ENCODE data around the gene ANKRD11. TPM values are rescaled to one million over a fixed set of nuclear protein-coding genes. Genes with fewer than 3 reads are reported as not detected.

The ANKRD11 gene
- polyA plus RNA-seq, 3 donors from 2014 or later, result 3.7 to 14.3 (median 8.5) TPM

DNA sequence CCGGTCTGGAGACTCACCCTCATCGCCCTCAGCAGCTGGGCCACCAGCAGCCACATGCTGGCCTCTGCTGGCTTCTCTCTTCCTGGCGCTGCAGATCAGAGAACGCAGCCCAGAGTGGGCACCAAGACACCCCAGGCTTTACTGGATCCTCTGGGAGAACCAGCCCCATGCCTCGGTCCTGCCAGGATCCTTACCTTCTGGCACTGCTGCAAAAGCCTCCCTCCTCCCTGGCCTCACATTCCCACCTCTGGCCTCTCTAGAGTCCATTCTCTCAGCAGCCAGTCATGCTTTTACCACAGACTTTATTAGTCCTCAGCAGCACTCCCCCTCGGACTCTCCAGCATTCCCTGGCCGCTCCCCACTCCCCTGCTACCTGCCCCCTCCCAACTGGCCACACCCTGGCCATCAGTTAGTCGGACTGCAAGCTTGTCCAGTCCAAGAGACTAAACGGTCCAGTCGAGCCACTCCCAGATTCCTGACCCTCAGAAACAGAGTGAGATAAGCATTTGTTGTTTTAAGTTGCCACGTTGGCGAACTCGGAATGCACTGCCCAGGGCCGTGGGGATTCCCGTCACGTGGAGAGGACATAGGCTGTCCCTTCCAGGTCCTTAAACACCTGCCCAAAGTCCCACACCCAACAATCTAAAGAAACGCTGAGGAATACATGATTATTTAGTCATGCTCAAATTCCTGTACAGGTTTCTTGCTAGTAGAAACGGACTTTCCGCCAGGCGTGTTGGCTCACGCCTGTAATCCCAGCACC, 11.9 kb upstream of the ANKRD11 start:
- Mint-ChIP-seq H3K4me1 (peaks cover 25 to 26% of the 10 kb centered on the region in 2 donors), H3K36me3 (no peaks in the 10 kb centered on the region), H3K4me3 (no peak overlapping the region), H3K27me3 (ENCODE audit: low read depth in 3 of 3) (peaks cover 2 to 11% (median 7%) of the 10 kb centered on the region in 3 donors), H3K9me3 (no peaks in the 10 kb centered on the region), H3K27ac (peak overlapping the region in 1 of 6 donors; percentile 67)
- no peak for DNase-seq

DNA sequence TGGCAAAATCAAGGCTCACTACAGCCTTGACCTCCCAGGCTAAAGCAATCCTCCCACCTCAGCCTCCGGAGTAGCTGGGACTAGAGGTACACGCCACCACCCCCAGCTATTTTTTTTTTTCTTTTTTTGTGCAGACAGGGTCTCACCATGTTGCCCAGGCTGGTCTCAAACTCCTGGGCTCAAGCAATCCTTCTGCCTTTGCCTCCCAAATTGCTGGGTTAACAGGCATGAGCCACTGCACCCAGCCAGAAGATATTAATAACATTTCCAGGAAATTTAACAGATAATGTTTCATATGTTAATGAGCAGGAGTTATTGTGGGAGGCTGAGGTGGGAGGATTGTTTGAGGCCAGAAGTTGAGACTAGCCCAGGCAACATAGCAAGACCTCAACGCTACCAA, 9.4 kb upstream of the ANKRD11 start:
- no peak overlapping the region for H3K27ac Mint-ChIP-seq
- H3K4me3 Mint-ChIP-seq, result no peak overlapping the region
- H3K27me3 Mint-ChIP-seq (ENCODE audit: low read depth in 3 of 3), result peaks cover 0 to 2% (median 2%) of the 10 kb centered on the region in 3 donors
- no peaks in the 10 kb centered on the region for H3K9me3 Mint-ChIP-seq
- DNase-seq, result no peak
- H3K4me1 Mint-ChIP-seq, result peaks cover 1 to 5% of the 10 kb centered on the region in 2 donors
- no peaks in the 10 kb centered on the region for H3K36me3 Mint-ChIP-seq

DNA sequence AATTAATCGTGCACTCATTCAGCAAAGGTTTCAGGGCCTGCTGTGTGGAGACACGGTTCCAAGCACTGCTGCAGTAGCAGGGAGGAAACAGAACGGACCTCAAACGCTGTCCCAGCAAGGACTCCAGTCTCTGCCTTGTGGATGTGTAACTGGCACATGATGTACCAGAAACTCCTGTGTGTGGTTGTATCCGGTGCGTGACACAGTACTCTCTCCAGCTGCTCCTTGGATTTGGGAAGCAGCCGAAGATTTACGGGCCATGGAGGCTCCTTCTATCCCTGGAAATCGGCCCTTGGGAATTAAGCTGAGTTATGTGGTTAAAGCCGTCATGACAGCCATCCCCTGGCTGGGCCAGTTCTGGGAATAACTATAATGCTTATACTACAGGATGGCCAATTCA, 8.5 kb upstream of the ANKRD11 start:
- no peaks in the 10 kb centered on the region for H3K36me3 Mint-ChIP-seq
- H3K4me3 Mint-ChIP-seq, result no peak overlapping the region
- peaks cover 0 to 3% (median 0%) of the 10 kb centered on the region in 3 donors for H3K27me3 Mint-ChIP-seq (ENCODE audit: low read depth in 3 of 3)
- no peak for DNase-seq
- H3K9me3 Mint-ChIP-seq, result no peaks in the 10 kb centered on the region
- H3K27ac Mint-ChIP-seq, result no peak overlapping the region
- peaks cover 0 to 5% of the 10 kb centered on the region in 2 donors for H3K4me1 Mint-ChIP-seq

DNA sequence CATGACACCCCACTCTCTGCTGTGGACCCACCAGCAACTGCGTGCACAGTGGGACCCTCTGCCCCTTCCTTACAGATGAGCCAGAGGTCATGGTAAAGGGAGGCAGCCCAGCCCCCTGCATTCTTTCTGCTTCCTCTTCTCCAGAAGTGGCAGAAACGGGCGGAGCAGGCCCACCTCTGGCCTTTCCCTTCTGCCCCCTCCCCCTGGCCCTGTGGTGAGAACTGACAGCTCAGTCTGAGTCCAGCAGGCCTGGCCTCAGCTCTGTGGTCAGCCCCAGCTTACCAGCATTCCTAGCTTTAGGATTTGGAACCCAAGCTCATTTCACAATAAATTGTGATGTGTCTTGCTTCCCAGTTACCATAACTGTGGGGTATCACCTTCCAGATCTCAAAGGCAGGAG, 4.8 kb upstream of the ANKRD11 start:
- no peak for DNase-seq
- Mint-ChIP-seq H3K27ac (peak overlapping the region in 1 of 6 donors; percentile 7), H3K4me1 (peaks cover 27 to 28% of the 10 kb centered on the region in 2 donors), H3K36me3 (no peaks in the 10 kb centered on the region), H3K27me3 (ENCODE audit: low read depth in 3 of 3) (peaks cover 3 to 8% (median 4%) of the 10 kb centered on the region in 3 donors), H3K9me3 (no peaks in the 10 kb centered on the region), H3K4me3 (no peak overlapping the region)

DNA sequence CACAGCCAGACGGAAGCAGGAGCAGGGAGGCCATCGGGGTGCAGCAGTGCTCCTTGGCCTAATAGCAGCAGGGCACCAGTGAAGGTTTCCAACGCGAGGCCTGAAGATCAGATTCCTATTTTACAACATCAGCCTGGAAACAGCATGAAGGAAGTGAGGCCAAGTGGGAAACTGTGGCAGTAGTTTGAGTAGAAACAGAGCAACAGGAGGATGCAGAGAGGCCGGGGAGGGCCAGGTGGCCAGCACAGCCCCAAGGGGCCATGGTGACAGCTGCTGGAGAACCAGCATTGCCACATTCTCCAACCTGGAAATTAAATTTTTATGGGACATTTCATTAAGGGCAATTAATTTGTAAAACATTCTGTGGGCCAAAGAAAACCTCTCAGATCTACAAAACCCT, 3.4 kb upstream of the ANKRD11 start:
- no peak for DNase-seq
- Mint-ChIP-seq H3K27ac (peak overlapping the region in 1 of 6 donors; percentile 60), H3K4me1 (peaks cover 31 to 34% of the 10 kb centered on the region in 2 donors), H3K9me3 (no peaks in the 10 kb centered on the region), H3K4me3 (no peak overlapping the region), H3K36me3 (no peaks in the 10 kb centered on the region), H3K27me3 (ENCODE audit: low read depth in 3 of 3) (peaks cover 10 to 15% (median 10%) of the 10 kb centered on the region in 3 donors)

DNA sequence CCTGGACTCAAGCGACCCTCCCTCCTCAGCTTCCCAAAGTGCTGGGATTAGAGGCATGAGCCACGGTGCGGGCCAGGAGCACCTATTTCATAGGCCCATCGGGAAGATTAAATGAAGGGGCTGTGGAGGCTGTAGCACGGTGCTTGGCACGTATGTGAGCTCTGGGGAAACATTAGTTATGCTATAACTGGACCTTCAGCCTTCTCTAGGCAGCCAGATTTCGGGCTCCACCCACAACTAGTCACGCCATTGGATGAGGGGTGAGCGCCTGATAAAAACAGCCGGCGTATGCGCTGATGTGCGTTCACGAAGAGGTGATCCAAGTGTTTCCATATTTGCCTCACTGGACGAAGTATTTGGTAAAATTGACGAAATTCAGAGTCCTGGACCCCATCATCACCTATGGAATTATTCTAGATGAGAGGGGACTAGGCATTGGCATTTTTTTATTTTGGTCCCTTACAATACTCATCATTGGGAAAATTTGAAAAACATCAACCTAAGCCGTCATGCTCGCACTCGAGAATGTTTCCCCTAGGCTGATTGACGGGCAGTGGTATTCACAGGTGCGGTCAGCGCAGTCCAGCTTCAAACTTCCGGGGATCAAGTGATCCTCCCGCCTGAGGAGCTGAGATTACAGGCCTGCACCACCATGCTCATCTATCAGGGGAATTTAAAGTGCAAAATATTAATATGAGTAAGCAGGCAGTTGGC, 1.8 kb upstream of the ANKRD11 start:
- no peaks in the 10 kb centered on the region for H3K36me3 Mint-ChIP-seq
- H3K9me3 Mint-ChIP-seq, result no peaks in the 10 kb centered on the region
- H3K4me3 Mint-ChIP-seq, result peak overlapping the region; percentile 89 to 95 (median 92)
- H3K27me3 Mint-ChIP-seq (ENCODE audit: low read depth in 3 of 3), result peaks cover 13 to 24% (median 18%) of the 10 kb centered on the region in 3 donors
- H3K27ac Mint-ChIP-seq, result peak overlapping the region in 4 of 6 donors; percentile 24 to 90 (median 38)
- H3K4me1 Mint-ChIP-seq, result peaks cover 46 to 49% of the 10 kb centered on the region in 2 donors
- no peak for DNase-seq

DNA sequence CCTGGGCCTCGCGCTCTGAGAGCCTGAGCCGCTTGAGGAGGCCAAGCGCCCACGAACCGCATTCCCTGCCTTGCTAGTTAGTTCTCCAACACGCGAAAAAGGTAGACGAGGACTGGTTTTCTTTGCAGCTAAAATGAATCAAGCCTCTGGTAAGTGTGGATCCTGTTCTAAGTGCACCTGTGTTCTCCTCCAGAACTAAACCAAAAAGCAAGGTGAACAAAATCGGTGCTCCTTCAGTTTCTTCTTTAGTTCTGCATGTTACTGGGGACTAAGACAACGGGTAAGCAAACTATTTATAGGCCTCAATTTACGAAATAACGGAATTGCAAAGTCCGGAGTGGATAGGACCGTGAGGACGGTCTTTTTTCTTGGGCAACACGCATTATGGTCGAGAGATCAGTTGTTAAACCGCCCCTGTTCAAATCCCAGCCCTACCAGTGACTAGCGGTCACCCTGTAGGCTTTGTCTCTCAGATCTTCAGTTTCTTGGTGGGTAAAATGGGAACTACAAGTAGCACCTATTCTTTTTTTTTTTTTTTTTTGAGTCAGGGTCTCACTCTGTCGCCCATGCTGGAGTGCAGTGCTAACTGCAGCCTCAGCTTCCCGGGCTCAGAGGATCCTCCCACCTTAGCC, 993 bp upstream of the ANKRD11 start:
- H3K27me3 Mint-ChIP-seq (ENCODE audit: low read depth in 3 of 3), result peaks cover 16 to 24% (median 19%) of the 10 kb centered on the region in 3 donors
- peaks cover 53 to 57% of the 10 kb centered on the region in 2 donors for H3K4me1 Mint-ChIP-seq
- H3K27ac Mint-ChIP-seq, result peak overlapping the region; percentile 90 to 99 (median 95)
- no peaks in the 10 kb centered on the region for H3K9me3 Mint-ChIP-seq
- DNase-seq, result no peak
- no peaks in the 10 kb centered on the region for H3K36me3 Mint-ChIP-seq
- H3K4me3 Mint-ChIP-seq, result peak overlapping the region; percentile 89 to 95 (median 92)

DNA sequence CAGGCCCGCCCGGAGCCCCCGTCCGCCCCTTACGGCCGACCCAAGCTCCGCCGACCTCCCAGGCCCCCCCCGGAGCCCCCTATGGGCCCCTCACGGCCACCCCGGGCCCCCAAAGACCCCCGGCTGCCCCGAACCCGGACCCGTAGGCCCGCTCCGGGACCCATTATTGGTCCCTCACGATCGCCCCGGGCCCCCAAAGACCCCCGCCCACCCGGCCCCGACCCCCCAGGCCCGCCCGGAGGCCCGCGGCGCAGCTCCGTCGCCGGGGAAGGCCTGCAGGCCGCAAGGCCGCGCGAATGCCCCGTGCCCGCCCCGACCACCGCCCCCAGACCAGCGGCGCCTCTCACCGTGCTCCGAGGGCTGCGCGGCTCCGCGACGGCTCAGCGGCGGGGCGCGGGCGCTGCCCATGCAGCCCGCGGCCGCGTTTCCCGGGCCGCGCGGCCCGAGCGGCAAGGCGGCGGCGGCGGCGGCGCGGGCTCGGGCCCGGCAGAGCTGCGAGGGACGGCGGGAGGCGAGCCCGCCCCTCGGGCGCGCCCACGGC, 393 bp downstream of the ANKRD11 start:
- DNase-seq, result no peak
- peaks cover 21 to 31% (median 22%) of the 10 kb centered on the region in 3 donors for H3K27me3 Mint-ChIP-seq (ENCODE audit: low read depth in 3 of 3)
- peaks cover 65 to 71% of the 10 kb centered on the region in 2 donors for H3K4me1 Mint-ChIP-seq
- H3K4me3 Mint-ChIP-seq, result no peak overlapping the region
- H3K27ac Mint-ChIP-seq, result no peak overlapping the region
- no peaks in the 10 kb centered on the region for H3K36me3 Mint-ChIP-seq
- no peaks in the 10 kb centered on the region for H3K9me3 Mint-ChIP-seq

DNA sequence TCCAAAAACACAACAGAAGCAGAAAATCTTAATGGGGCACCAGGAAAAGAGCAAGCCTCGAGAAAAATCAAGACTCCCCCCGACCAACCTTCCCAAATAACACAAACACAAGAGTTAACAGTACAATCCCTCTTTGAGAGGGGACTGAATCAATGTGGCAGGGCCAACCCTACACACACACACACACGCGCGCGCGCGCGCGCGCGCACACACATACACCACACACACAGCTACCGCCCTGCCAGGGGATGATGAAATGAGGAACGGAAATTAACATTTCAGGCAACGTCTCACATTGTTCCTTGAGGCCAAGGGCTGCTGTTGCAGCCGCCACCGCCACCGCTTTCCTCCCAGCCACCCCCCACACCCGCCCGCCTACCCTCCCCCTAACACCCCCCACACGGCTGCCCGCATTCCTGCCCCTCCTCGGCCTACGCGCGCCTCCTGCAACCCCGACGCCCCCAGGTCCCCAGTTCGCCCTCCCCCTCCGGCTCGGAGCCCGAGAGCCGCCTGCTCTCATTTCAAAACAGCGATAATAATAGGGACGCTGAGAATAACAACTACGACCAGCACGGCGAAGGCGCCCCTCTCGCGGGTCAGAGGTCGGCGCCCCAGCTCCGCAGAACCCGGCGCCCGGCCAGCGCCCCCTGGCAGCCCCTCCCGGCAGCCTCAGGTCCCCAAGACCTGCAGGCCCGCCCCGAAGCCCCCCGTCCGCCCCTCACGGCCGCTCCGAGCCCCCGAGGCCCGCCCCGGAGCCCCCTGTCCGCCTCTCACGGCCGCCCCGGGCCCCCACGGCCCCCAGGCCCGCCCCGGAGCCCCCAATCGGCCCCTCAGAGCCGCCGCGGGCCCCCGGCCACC, 1.1 kb downstream of the ANKRD11 start:
- Mint-ChIP-seq H3K4me1 (peaks cover 72 to 78% of the 10 kb centered on the region in 2 donors), H3K36me3 (no peaks in the 10 kb centered on the region), H3K27me3 (ENCODE audit: low read depth in 3 of 3) (peaks cover 21 to 35% (median 27%) of the 10 kb centered on the region in 3 donors), H3K27ac (peak overlapping the region; percentile 93 to 99 (median 98)), H3K9me3 (no peaks in the 10 kb centered on the region), H3K4me3 (peak overlapping the region; percentile 84 to 99 (median 94))
- peak; percentile 85 to 91 (median 90) for DNase-seq

DNA sequence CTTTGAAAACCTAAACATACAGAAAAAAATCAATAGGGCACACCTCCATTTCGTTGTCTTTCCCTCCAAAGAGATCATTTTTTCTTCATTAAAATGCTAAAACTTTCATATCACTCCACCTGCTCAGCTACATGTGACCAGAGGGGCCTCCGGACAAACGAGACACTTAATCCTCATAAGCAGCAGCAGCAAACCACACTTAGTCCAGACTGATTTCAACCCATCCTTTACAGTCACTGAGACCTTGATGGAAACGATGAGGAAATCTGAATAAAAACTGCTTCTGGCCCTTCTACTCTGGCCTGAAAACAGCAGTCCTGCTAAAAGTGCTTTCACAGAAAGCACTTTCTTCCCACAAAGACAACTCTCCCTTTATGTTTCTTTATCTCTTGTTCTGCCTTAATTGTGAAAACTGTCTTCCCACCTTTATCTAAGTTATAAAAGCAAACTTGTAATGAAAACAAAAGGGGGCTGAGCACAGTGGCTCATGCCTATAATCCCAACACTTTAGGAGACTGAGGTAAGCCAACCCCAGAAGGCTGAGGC, 4.6 kb downstream of the ANKRD11 start:
- no peak for DNase-seq
- H3K27ac Mint-ChIP-seq, result peak overlapping the region; percentile 72 to 94 (median 87)
- H3K36me3 Mint-ChIP-seq, result peaks cover 0 to 5% (median 0%) of the 10 kb centered on the region in 3 donors
- peaks cover 26 to 36% (median 31%) of the 10 kb centered on the region in 3 donors for H3K27me3 Mint-ChIP-seq (ENCODE audit: low read depth in 3 of 3)
- peaks cover 83 to 89% of the 10 kb centered on the region in 2 donors for H3K4me1 Mint-ChIP-seq
- peak overlapping the region; percentile 39 to 90 (median 83) for H3K4me3 Mint-ChIP-seq
- no peaks in the 10 kb centered on the region for H3K9me3 Mint-ChIP-seq

DNA sequence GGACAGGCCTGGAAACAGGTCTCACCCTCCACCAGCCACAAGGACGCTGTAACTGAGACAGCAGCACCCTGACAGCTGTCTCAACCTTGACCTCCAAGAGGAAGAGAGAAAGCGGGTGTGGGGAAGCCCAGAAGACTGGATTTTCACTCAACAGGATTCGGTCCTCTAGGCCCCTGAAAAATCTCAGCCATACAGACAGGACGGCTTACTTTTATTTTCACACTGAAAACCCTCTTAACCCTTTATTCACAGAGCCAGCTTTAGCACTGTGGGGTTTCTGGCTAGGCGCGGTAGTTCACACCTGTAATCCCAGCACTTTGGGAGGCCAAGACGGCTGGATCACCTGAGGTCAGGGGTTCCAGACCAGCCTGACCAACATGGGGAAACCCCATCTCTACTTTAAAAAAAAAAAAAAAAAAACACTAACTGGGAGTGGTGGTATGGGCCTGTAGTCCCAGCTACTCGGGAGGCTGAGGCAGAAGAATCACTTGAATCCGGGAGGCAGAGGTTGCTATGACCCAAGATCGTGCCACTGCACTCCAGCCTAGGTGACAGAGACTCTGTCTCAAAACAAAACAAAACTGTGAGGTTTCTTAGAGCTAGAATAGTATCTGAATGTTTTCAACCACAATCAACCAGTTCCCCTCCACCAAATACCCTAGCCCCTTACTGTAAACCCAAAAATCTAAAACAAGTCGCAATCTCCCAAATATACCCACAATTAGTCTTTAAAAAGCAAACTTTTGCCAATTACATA, 5.3 kb downstream of the ANKRD11 start:
- peak overlapping the region; percentile 80 to 90 (median 83) for H3K4me3 Mint-ChIP-seq
- H3K9me3 Mint-ChIP-seq, result no peaks in the 10 kb centered on the region
- peaks cover 0 to 5% (median 0%) of the 10 kb centered on the region in 3 donors for H3K36me3 Mint-ChIP-seq
- H3K27ac Mint-ChIP-seq, result peak overlapping the region; percentile 76 to 94 (median 87)
- H3K4me1 Mint-ChIP-seq, result peaks cover 86 to 92% of the 10 kb centered on the region in 2 donors
- peaks cover 25 to 34% (median 28%) of the 10 kb centered on the region in 3 donors for H3K27me3 Mint-ChIP-seq (ENCODE audit: low read depth in 3 of 3)
- peak; percentile 35 to 38 (median 36) for DNase-seq

DNA sequence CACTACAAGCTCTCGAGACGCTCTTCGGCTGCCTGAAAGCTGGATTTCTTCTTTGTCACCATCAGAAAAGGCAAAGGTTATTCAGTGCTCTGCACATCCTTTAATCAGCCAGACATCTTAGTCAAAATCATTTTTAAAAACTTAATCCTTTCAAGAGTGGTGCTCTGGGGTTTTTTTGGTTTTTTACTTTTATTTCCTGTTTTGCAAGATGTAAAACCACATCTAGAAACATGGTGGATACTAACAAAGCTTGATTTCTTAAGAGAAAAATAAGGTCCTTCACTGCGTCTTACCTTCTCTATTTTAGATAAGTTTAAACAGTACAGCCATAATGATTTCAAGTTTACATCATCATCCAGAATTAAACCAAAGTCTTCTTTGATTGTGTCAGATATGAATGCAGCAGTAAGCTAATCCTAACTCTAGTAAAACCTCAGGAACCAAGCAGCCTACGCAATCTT, 6.3 kb downstream of the ANKRD11 start:
- H3K27ac Mint-ChIP-seq, result peak overlapping the region; percentile 76 to 94 (median 87)
- peak; percentile 64 to 71 (median 70) for DNase-seq

More for the DNA sequence above, 6.3 kb downstream of the ANKRD11 start:
- Mint-ChIP-seq H3K36me3 (peaks cover 0 to 5% (median 0%) of the 10 kb centered on the region in 3 donors), H3K4me3 (peak overlapping the region; percentile 80 to 90 (median 83)), H3K27me3 (ENCODE audit: low read depth in 3 of 3) (peaks cover 24 to 33% (median 26%) of the 10 kb centered on the region in 3 donors), H3K9me3 (no peaks in the 10 kb centered on the region), H3K4me1 (peaks cover 90 to 95% of the 10 kb centered on the region in 2 donors)
